ENCODE data around the gene FGF11. TPM values are rescaled to one million over a fixed set of nuclear protein-coding genes. Genes with fewer than 3 reads are reported as not detected.

Gene FGF11
- total and polyA plus RNA-seq, 11 donors: 1.6 to 9.6 (median 7.8) TPM

DNA sequence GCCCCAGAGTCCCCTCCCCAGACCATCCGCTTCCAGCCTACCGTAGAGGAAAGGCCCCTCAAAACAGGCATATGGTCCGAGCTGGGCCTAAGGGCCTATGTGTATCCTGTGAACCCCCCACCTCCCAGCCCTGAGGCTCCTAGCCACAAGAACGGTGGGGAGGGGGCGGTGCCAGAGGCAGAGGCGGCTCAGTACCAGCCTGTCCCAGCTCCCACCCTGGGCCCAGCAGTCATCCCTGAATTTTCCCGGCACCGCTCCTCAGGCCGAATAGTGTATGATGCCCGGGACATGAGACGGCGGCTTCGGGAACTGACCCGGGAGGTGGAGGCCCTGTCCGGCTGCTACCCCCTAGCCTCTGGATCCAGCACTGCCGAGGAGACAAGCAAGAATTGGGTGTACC, 18.1 kb upstream of the FGF11 start:
- no peak for ATAC-seq
- DNase-seq: peak in 1 of 5 donors; percentile 14
- no peaks in the 10 kb centered on the region for H3K27me3 ChIP-seq
- H3K27ac ChIP-seq: no peak overlapping the region
- H3K9me3 ChIP-seq: no peaks in the 10 kb centered on the region
- intact Hi-C loops (cut with DNase I): loop anchor here in 1 of 10 donors (10.0 kb wide), 1 partner anchor 46 kb away; no protein-coding TSS in a partner anchor
- WGBS, 4 donors: 93 to 95% (median 94%) methylated on average over 16 of the region's 16 CpGs
- H3K4me1 ChIP-seq: no peaks in the 10 kb centered on the region
- peaks cover 0 to 8% (median 0%) of the 10 kb centered on the region in 9 donors for H3K36me3 ChIP-seq
- no peak overlapping the region for H3K4me3 ChIP-seq
- TF ChIP-seq CTCF (IDR thresholded peaks at IDR 0.05) (no peak), POLR2A (IDR thresholded peaks at IDR 0.05) (no peak)

DNA sequence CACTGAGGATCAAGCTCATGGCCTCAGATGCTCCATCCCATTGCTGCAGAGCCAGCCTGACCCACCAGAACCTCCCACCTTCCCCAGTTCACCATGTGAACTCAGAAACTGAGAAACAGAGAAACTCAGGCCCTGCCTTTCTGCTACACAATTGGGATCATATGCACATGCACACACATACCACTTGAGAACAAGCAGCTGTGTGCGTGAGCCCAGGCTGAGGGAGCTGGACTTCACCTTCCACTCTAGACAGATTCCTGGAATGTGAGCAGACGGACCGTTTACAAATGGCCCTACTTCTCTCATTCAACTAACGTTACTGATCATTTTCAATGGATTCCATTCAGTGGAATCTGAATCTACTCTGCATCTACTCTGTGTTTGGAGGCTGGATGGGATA, 15.6 kb upstream of the FGF11 start:
- 61 to 74% (median 65%) methylated on average over 4 of the region's 4 CpGs for WGBS, 4 donors
- DNase-seq (no peak), ATAC-seq (no peak)

GRCh38 chr17:7425316-7425715, 14.0 kb upstream of the FGF11 start, which contains the start of gene SPEM2:
SPEM2 (plus strand) TSS chr17:7425616; CDS start chr17:7425689, 73 bp downstream.
- intact Hi-C loops (cut with DNase I): loop anchor here in 1 of 10 donors (10.0 kb wide), 1 partner anchor 51 kb away; no protein-coding TSS in a partner anchor
- Histone ChIP-seq H3K4me1 (no peaks in the 10 kb centered on the region), H3K9me3 (no peaks in the 10 kb centered on the region), H3K36me3 (no peaks in the 10 kb centered on the region), H3K27ac (no peak within 1 kb of the TSS), H3K4me3 (no peak within 1 kb of the TSS), H3K27me3 (no peaks in the 10 kb centered on the region)
- 72 to 80% (median 76%) methylated on average over 6 to 7 of the region's 7 CpGs for WGBS, 4 donors
- ATAC-seq: no peak
- TF ChIP-seq POLR2A (IDR thresholded peaks at IDR 0.05): no peak
- no peak for TF ChIP-seq CTCF (IDR thresholded peaks at IDR 0.05)
- DNase-seq: no peak

More for the DNA sequence above, 15.6 kb upstream of the FGF11 start:
- Histone ChIP-seq H3K9me3 (no peaks in the 10 kb centered on the region), H3K4me1 (no peaks in the 10 kb centered on the region), H3K36me3 (no peaks in the 10 kb centered on the region), H3K27ac (no peak overlapping the region), H3K27me3 (no peaks in the 10 kb centered on the region), H3K4me3 (no peak overlapping the region)
- intact Hi-C loops (cut with DNase I): loop anchor here in 1 of 10 donors (10.0 kb wide), 1 partner anchor 49 kb away; no protein-coding TSS in a partner anchor
- TF ChIP-seq POLR2A (IDR thresholded peaks at IDR 0.05): no peak
- no peak for TF ChIP-seq CTCF (IDR thresholded peaks at IDR 0.05)

DNA sequence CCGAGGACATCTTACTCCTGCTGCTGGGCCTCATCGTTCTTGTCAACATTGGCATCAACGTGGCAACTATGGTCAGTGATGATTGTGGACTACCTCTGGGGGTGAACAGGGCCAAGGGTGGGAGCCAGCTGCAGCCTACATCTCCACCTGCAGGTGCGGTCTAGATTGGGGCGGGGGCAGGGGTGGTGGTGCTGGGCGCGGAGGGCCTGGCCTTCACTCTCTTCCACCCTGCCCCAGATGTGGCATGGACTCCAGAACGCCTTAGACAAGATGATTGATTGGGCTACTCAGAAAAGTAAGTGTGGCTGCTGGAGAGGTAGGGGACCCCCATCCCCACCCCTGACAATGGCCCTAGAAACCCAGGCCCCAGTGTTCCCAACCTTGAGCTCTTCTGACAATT, 13.6 kb upstream of the FGF11 start:
- ATAC-seq: no peak
- DNase-seq: no peak
- Histone ChIP-seq H3K27ac (no peak overlapping the region), H3K4me1 (no peaks in the 10 kb centered on the region), H3K9me3 (no peaks in the 10 kb centered on the region), H3K27me3 (no peaks in the 10 kb centered on the region), H3K4me3 (no peak overlapping the region), H3K36me3 (no peaks in the 10 kb centered on the region)
- no peak for TF ChIP-seq CTCF (IDR thresholded peaks at IDR 0.05)
- no peak for TF ChIP-seq POLR2A (IDR thresholded peaks at IDR 0.05)
- WGBS, 4 donors: 81 to 89% (median 87%) methylated on average over 7 to 8 of the region's 8 CpGs
- intact Hi-C loops (cut with DNase I): loop anchor here in 1 of 10 donors (10.0 kb wide), 1 partner anchor 51 kb away; no protein-coding TSS in a partner anchor

Measured in heart left ventricle (tissue), 16 donors.